Measurements from ENCODE around the gene FN1. TPM values are rescaled to one million over a fixed set of nuclear protein-coding genes. Genes with fewer than 3 reads are reported as not detected.

Gene FN1
- total and polyA plus RNA-seq, 2 donors (not counting 1 experiment from before 2014, with no cell fraction given) = 0.05 TPM; not detected in 1

DNA sequence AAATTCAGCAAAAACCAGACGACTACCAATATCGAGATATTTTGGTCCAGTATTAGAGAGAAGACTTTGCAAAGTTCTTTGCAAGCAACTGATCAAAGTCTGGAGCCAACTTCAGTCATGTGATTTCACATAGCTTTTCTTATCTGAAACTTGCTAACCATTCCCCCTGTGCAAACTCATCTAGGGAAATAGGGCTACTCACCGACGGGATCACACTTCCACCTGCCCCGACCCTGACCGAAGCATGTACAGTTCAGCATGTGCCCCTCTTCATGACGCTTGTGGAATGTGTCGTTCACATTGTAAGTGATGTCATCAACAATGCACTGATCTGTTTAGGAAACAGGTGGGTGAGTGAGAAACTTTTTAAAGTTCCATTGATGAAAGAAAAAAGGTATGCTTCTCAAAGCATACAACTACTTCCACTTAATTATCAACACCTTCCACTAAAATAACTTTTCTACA is 15.4 kb downstream of the FN1 start:
- H3K79me2 ChIP-seq (ENCODE audit: control insufficient read depth, insufficient read depth, low read length) = no peaks in the 10 kb centered on the region
- H3K4me1 ChIP-seq (ENCODE audit: control insufficient read depth in 2 of 2, insufficient read depth in 2 of 2, low read length in 2 of 2) = no peaks in the 10 kb centered on the region
- no peaks in the 10 kb centered on the region for H4K20me1 ChIP-seq (ENCODE audit: control insufficient read depth, insufficient read depth, low read length, poor library complexity, severe bottlenecking)
- WGBS (ENCODE audit: insufficient coverage) = 92% methylated on average over 8 of the region's 8 CpGs
- DNase-seq (no peak), ATAC-seq (ENCODE audit: low read depth) (no peak)
- TF ChIP-seq, protein P1, sequence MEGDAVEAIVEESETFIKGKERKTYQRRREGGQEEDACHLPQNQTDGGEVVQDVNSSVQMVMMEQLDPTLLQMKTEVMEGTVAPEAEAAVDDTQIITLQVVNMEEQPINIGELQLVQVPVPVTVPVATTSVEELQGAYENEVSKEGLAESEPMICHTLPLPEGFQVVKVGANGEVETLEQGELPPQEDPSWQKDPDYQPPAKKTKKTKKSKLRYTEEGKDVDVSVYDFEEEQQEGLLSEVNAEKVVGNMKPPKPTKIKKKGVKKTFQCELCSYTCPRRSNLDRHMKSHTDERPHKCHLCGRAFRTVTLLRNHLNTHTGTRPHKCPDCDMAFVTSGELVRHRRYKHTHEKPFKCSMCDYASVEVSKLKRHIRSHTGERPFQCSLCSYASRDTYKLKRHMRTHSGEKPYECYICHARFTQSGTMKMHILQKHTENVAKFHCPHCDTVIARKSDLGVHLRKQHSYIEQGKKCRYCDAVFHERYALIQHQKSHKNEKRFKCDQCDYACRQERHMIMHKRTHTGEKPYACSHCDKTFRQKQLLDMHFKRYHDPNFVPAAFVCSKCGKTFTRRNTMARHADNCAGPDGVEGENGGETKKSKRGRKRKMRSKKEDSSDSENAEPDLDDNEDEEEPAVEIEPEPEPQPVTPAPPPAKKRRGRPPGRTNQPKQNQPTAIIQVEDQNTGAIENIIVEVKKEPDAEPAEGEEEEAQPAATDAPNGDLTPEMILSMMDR (IDR thresholded peaks at IDR 0.05) = no peak
- no peak for TF ChIP-seq EZH2 (IDR thresholded peaks at IDR 0.05; ENCODE audit: borderline replicate concordance, insufficient read depth, low read depth, low read length, poor library complexity, severe bottlenecking)
- no peak overlapping the region for H3K27ac ChIP-seq (ENCODE audit: low read length in 2 of 2)
- no peak overlapping the region for H3K4me3 Mint-ChIP-seq
- H3K27ac Mint-ChIP-seq = no peak overlapping the region
- H3K4me3 ChIP-seq (ENCODE audit: control extremely low read depth in 1 of 5, extremely low read depth in 1 of 5, insufficient read depth in 1 of 5, low read depth in 2 of 5, low read length in 4 of 5) = no peak overlapping the region
- POLR2A ChIA-PET = no interaction called here
- intact Hi-C loops (cut with micrococcal nuclease) = no loop called here
- H3K9ac ChIP-seq (ENCODE audit: low read length) = no peak overlapping the region
- CTCF ChIA-PET = no interaction called here
- no peaks in the 10 kb centered on the region for H3K9me3 Mint-ChIP-seq (ENCODE audit: insufficient read depth)
- H2AFZ ChIP-seq (ENCODE audit: insufficient read depth, low read depth, low read length, poor library complexity, severe bottlenecking) = no peak overlapping the region
- no peak overlapping the region for H3K4me2 ChIP-seq (replicated peaks; ENCODE audit: low read depth, low read length, poor library complexity, severe bottlenecking)
- H3K27me3 ChIP-seq (replicated peaks in 1 of 4; ENCODE audit: control extremely low read depth in 1 of 4, control insufficient read depth in 3 of 4, insufficient read depth in 4 of 4, low read length in 3 of 4) = peaks cover 0 to 8% (median 0%) of the 10 kb centered on the region in 4 experiments
- H3K36me3 ChIP-seq (replicated peaks in 1 of 2; ENCODE audit: control extremely low read depth in 1 of 2, control insufficient read depth in 1 of 2, extremely low read depth in 1 of 2, insufficient read depth in 2 of 2, low read length in 1 of 2) = no peaks in the 10 kb centered on the region
- no peaks in the 10 kb centered on the region for H3K4me1 Mint-ChIP-seq
- H3K9me3 ChIP-seq (ENCODE audit: control extremely low read depth in 1 of 3, control insufficient read depth in 2 of 3, insufficient read depth in 1 of 3, low read length in 2 of 3) = no peaks in the 10 kb centered on the region
- peaks cover 27% of the 10 kb centered on the region for H3K27me3 Mint-ChIP-seq

DNA sequence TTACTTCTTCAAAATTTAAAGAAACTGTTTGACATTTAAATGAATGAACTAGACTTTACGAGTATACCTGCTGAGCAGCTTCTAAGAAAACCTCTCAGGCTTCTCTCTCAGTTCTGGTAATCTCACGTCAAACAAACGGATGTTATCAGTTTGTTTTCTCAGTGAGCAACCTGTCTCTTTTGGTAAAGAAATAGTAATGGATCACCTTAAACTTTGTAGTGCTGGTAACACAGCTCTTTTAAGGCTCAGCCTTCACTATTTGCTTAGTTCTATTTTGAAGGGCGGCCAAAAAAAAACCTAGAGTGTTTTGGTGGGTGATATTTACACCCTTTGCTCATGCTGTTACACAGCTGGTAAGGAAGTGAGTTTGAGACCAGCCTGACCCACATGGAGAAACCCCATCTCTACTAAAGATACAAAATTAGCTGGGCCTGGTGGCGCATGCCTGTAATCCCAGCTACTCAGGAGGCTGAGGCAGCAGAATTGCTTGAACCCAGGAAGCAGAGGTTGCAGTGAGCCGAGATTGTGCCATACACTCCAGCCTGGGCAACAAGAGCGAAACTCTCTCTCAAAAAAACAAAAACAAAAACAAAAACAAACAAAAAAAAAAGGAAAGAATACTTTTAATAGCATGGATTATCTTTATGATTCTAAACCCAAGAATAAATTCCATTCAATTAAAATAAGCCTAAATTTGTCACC is 15.9 kb downstream of the FN1 start:
- no peak overlapping the region for H3K27ac Mint-ChIP-seq
- POLR2A ChIA-PET = no interaction called here

More for the DNA sequence above, 15.9 kb downstream of the FN1 start:
- 83% methylated on average over 1 of the region's 7 CpGs for WGBS (ENCODE audit: insufficient coverage)
- Mint-ChIP-seq H3K4me1 (no peaks in the 10 kb centered on the region), H3K9me3 (ENCODE audit: insufficient read depth) (no peaks in the 10 kb centered on the region), H3K4me3 (no peak overlapping the region), H3K27me3 (peaks cover 25% of the 10 kb centered on the region)
- H3K36me3 ChIP-seq (replicated peaks in 1 of 2; ENCODE audit: control extremely low read depth in 1 of 2, control insufficient read depth in 1 of 2, extremely low read depth in 1 of 2, insufficient read depth in 2 of 2, low read length in 1 of 2) = no peaks in the 10 kb centered on the region
- no peak overlapping the region for H3K9ac ChIP-seq (ENCODE audit: low read length)
- intact Hi-C loops (cut with micrococcal nuclease) = no loop called here
- H3K9me3 ChIP-seq (ENCODE audit: control extremely low read depth in 1 of 3, control insufficient read depth in 2 of 3, insufficient read depth in 1 of 3, low read length in 2 of 3) = no peaks in the 10 kb centered on the region
- TF ChIP-seq, protein P1 (IDR thresholded peaks at IDR 0.05) = no peak
- TF ChIP-seq EZH2 (IDR thresholded peaks at IDR 0.05; ENCODE audit: borderline replicate concordance, insufficient read depth, low read depth, low read length, poor library complexity, severe bottlenecking) = no peak
- no peak for DNase-seq
- no peak overlapping the region for H3K4me3 ChIP-seq (ENCODE audit: control extremely low read depth in 1 of 5, extremely low read depth in 1 of 5, insufficient read depth in 1 of 5, low read depth in 2 of 5, low read length in 4 of 5)
- H3K4me2 ChIP-seq (replicated peaks; ENCODE audit: low read depth, low read length, poor library complexity, severe bottlenecking) = no peak overlapping the region
- H2AFZ ChIP-seq (ENCODE audit: insufficient read depth, low read depth, low read length, poor library complexity, severe bottlenecking) = no peak overlapping the region
- H3K27ac ChIP-seq (ENCODE audit: low read length in 2 of 2) = no peak overlapping the region
- peaks cover 0 to 8% (median 0%) of the 10 kb centered on the region in 4 experiments for H3K27me3 ChIP-seq (replicated peaks in 1 of 4; ENCODE audit: control extremely low read depth in 1 of 4, control insufficient read depth in 3 of 4, insufficient read depth in 4 of 4, low read length in 3 of 4)
- CTCF ChIA-PET = no interaction called here
- ATAC-seq (ENCODE audit: low read depth) = no peak
- H4K20me1 ChIP-seq (ENCODE audit: control insufficient read depth, insufficient read depth, low read length, poor library complexity, severe bottlenecking) = no peaks in the 10 kb centered on the region
- no peaks in the 10 kb centered on the region for H3K4me1 ChIP-seq (ENCODE audit: control insufficient read depth in 2 of 2, insufficient read depth in 2 of 2, low read length in 2 of 2)
- H3K79me2 ChIP-seq (ENCODE audit: control insufficient read depth, insufficient read depth, low read length) = no peaks in the 10 kb centered on the region
